GM21423 (cell line): ENCODE data around the gene AFF3.
"Not testable (repeated sequence)": the region's sequence is repeated elsewhere in the genome, so short reads cannot be mapped to it uniquely, and the experiment has no call there.

ENCODE experiments used
- ATAC-seq: cut with Tn5 transposase; IDR thresholded peaks from one replicate; pipeline ENCODE4 v1.9.1; 2021; ENCODE audit warnings: mild to moderate bottlenecking, moderate library complexity; ENCODE audit not compliant: unreplicated experiment

The AFF3 gene

DNA sequence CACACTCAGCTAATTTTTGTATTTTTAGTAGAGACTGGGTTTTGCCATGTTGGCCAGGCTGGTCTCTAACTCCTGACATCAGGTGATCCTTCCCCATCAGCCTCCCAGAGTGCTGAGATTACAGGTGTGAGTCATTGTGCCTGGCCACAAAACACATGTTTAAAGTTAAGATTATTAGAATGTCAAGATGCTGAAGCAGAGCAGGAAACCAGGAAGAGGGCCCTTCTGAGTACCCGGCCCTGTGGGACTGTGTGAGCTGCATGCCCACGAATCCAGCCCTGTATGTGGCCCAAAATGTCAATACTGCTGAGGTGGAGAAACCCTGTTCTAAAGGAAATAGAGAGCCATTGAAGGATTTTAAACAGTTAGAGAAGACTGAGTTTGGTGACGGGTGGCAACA is 621.6 kb downstream of the AFF3 start:
- no peak for ATAC-seq

DNA sequence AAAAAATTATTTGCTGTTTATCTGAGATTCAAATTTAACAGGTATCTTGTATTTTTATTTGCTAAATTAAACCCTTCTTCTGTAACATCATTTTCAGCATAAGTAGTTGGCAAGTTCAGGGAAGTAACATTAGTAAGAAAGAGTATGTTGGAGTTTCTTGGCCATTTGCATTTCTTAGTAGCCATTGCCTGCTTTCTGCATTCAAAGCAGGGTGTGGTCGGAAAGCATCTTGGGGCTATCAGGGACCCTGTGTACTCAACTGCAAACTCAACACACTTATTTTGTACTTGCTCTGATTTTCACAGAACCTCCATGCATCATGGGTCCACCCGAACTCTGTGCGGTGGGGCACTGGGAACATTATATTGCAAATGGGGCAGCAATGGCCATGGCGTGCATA is 622.2 kb downstream of the AFF3 start:
- ATAC-seq: no peak

DNA sequence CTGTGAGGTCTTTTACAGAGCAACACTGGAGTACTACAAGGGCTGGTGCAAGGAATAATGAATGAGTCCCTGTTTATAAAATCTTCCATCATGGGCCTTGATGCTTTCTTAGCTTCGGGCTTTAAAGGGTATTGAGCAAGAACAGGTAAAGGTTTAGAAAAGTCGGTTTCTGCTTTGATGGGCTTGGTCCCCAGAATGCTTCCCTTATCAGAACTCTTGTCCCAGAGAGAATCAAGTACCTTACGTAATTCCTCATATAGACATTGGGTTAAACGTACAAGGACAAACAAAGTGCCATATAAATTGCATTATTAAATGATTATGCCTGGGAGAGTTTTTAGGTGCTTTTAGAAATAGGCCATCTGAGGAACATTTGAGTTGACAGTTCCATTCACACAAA is 628.0 kb downstream of the AFF3 start:
- ATAC-seq: no peak

DNA sequence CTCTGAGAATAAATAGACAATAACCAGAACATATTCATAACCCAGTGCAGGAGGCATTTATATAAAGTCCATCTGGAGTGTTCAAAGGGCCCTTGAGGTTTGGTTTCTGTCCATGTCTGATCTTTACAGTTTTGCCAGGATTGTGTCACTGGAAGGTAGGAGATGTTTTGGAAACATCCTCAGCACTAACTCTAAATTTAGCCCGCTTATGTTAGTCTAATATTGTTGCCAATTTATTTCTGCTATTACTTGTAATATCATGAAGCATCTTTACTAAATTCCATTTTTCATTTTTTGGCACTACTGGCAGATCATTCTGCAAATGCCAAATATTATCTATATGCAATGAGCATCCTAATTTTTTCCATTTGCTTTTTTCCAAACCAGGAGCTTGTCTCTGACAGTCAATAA is 630.2 kb downstream of the AFF3 start:
- ATAC-seq: no peak

DNA sequence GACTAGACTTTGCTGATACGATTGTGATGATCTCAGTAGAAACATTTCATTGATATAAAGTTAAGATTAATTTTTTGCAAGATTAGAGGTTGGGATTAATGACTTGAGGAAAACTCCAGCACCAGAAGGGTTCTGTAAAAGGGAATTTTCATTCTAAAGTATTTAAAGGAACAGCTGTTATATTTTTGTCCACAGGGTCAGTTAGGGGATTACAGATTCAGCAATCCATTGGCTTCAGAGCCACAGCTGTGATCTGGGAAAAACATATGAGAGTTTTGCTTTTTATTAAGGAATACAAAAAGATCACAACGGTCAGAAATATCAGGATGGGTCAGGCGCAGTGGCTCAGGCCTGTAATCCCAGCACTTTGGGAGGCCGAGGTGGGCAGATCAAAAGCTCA is 633.0 kb downstream of the AFF3 start:
- ATAC-seq: no peak

DNA sequence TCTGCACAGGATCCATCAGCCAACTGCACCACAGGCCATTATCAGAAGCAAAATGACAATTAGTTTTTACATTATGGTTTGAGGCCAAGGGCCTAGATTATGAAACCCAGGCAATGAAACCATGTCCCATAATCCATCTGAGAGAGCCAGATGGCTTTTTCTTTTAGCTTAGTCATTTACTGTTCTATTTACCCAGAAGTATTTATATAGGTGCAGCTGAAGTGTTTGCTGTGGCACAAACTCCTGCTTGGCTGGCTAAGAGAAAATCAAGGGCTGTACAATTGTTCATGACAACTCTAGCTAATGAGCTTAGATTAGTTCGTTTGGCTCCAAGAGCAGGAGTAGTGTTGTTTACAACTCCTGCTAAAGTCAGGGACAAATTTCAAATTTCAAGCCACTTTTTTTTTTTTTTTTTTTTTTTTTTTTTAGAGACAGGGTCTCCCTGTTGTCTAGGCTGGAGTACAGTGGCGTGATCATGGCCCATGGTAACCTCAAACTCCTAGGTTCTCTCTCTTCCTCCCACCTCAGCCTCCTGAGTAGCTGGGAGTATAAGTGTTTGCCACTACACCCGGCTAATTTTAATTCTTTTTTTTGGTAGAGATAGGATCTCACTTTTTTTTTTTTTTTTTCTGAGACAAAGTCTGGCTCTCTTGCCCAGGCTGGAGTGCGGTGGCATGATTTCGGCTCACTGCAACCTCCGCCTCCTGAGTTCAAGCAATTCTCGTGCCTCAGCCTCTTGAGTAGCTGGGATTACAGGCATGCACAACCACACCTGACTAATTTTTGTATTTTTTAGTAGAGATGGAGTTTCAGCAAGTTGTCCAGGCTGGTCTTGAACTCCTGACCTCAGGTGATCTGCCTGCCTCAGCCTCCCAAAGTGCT is 634.2 kb downstream of the AFF3 start:
- no peak for ATAC-seq

DNA sequence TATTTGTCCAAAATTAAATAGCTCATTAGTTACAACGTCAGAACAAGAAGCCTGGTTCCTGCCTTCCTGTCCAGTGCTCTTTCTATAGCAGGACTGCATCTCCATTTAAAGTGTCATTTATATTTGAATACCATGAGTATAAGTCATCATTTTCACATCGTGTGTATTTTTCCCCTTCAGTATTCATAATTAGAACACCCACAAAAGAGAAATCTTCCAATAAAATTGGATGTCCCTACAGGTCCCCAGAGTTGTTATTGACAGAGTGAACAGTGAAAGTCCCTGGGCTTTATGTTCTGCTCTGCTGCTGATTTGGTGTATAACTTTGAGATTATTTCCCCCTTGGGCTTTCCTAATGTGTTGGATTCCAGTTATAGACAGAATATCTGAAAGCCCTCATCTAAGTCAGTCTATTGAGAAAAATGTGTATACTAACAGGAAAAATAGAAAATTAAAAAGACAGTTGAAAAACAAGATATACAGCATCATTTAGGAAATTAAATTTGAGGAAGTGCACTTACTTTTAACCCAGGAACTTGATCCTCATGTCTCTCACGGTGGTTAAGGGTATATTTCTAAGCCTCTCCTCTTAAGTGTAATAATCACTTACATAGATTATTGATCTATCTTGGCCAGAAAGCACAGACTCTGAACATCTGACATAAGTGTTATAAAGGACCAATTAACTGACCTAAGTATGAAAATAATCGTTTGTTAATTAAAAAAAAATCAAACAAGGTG is 637.4 kb downstream of the AFF3 start:
- no peak for ATAC-seq

DNA sequence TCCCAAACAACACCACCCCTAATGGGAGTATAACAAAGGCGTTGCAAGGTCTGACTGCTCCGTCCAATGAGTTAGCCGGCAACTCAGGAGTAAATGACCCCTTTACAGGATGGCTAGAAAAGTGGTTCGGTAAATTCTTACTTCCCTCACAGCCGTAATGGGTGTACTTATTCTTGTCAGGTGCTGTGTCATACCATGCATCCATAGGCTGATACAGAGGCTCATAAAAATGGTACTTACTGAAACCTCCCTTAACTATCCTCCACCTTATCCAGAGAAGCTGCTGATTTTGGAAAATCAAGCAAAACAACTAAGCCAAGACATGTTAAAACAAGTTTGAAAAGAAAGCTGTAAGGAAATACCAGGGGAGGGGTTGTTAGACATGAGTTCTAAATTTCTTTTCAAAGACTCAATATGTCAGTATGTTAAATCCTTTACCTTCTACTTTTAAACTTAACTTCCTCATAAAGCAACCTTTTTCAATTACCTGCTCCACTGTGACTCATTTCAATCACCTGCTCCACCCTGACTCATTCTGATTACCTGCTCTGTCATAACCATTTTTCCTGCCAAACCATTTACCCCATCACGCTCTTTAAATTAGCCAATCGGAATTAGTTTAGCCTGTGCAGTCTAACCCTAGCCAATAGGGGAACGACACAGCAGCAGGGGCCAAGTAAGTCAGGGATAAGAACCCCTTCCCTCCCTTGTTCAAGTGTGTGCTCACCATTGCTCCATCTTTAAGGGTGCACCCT is 638.6 kb downstream of the AFF3 start:
- ATAC-seq: not testable (repeated sequence)

DNA sequence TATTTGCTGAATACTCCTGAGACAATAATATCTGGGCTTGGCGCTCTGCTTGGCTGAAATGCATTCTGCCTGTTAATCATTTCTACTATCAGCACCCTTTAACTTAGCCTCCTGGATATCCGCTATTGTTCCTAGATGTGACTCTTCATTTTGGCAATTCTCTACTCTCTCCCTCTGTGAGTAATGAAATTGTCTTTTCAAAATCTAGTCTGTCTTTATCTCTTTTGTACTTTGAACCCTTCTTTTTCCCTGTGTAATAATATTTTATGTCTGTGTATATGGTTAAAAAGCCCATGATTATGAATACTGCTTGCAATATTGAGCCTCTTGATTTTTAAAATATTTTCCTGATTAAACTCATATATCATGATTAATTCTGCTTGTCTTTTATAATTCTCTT is 646.4 kb downstream of the AFF3 start:
- no peak for ATAC-seq
